HepG2 (cell line): ENCODE measurements around the gene RPL35. TPM values are rescaled to one million over a fixed set of nuclear protein-coding genes. Genes with fewer than 3 reads are reported as not detected.
A peak's percentile ranks its signal among the peaks of the same experiment; 100 is the strongest.

Experiments used
- ATAC-seq: fragments of 200-7000 bp; cut with Tn5 transposase; 3 replicates; pipeline ENCODE4 v1.9.1; 2020; ENCODE audit warnings: mild to moderate bottlenecking, moderate library complexity
- BruUV-seq: library from RNA; stranded (reverse); fragments of 400-500 nt; replicated peaks from 2 replicates; lab custom pipeline; 2021; lab: Mats Ljungman, UMichigan
- CTCF ChIA-PET: fragments of 300-600 bp; formaldehyde crosslinking; extraction: SDS; loops from one replicate; lab custom pipeline; 2021; ENCODE audit warnings: low total read pairs, inconsistent platforms, low intra/inter-chr PET ratio; lab: Yijun Ruan, JAX
- POLR2A ChIA-PET: fragments of 350-600 bp; sonication (Branson Sonifier 250); formaldehyde crosslinking; loops from one replicate; lab custom pipeline; 2020; ENCODE audit warnings: antibody characterized with exemption, inconsistent platforms; lab: Yijun Ruan, JAX
- DNase-seq: peaks from one replicate; pipeline ENCODE4 v3.0.0-alpha.2; 2015; ENCODE audit warnings: low spot score
- FAIRE-seq: peaks from 3 replicates; lab custom pipeline; 2011; peaks lifted over from hg19 to GRCh38; lab: Jason Lieb, UNC
- H2AFZ ChIP-seq: one replicate; pipeline ENCODE4 v1.6.1; 2011; ENCODE audit warnings: low read length, inconsistent platforms
- H3K27ac ChIP-seq: fragments of 300-600 bp; 3 replicates; pipeline ENCODE4 v1.8.0; 2011; ENCODE audit warnings: mixed run types, mild to moderate bottlenecking, mixed read lengths, low read length, inconsistent platforms; ENCODE audit not compliant: insufficient read depth; ENCODE audit errors: extremely low read length
- H3K27me3 ChIP-seq, 2 experiments: fragments of 200-600 bp in 1 of 2; 2 replicates in 1 of 2; 3 replicates in 1 of 2; pipeline versions ENCODE4 v1.6.0 to v1.8.0; 2011; ENCODE audit warnings: low read length in 2 of 2, mild to moderate bottlenecking in 2 of 2, moderate library complexity in 2 of 2, inconsistent platforms in 1 of 2; ENCODE audit not compliant: insufficient read depth in 2 of 2, control insufficient read depth in 1 of 2
- H3K36me3 ChIP-seq, 2 experiments: fragments of 200-600 bp in 1 of 2; replicated peaks in 1 of 2; 2 replicates in 1 of 2; 3 replicates in 1 of 2; pipeline versions ENCODE4 v1.5.1 to v1.8.0; 2011; ENCODE audit warnings: low read length in 2 of 2, inconsistent platforms in 1 of 2; ENCODE audit not compliant: insufficient read depth in 2 of 2, control insufficient read depth in 1 of 2
- H3K4me1 ChIP-seq: 2 replicates; pipeline ENCODE4 v1.5.1; 2012; ENCODE audit warnings: low read length, inconsistent platforms; ENCODE audit not compliant: insufficient read depth
- H3K4me2 ChIP-seq: 2 replicates; pipeline ENCODE4 v1.6.0; 2011; ENCODE audit warnings: low read depth, low read length, inconsistent platforms
- H3K4me3 ChIP-seq, 3 experiments: fragments of 200-600 bp in 1 of 3; sonication (generic), shearing (Covaris generic) in 1 of 3; replicated peaks in 1 of 3; 2 replicates each; pipeline ENCODE4 v1.5.1; 2011 to 2016; ENCODE audit warnings: low read length in 3 of 3, inconsistent platforms in 2 of 3, low read depth in 2 of 3, mild to moderate bottlenecking in 2 of 3, control low read depth in 1 of 3, mixed read lengths in 1 of 3; ENCODE audit not compliant: insufficient read depth in 1 of 3
- H3K79me2 ChIP-seq: one replicate; pipeline ENCODE4 v1.6.1; 2011; ENCODE audit warnings: low read length, inconsistent platforms; ENCODE audit not compliant: insufficient read depth
- H3K9ac ChIP-seq: 2 replicates; pipeline ENCODE4 v1.6.0; 2011; ENCODE audit warnings: mild to moderate bottlenecking, low read depth, low read length, inconsistent platforms; ENCODE audit not compliant: insufficient read depth
- H3K9me3 ChIP-seq: 2 replicates; pipeline ENCODE4 v1.5.1; 2012; ENCODE audit warnings: mild to moderate bottlenecking, low read length
- H4K20me1 ChIP-seq: 2 replicates; pipeline ENCODE4 v1.6.0; 2011; ENCODE audit warnings: inconsistent platforms, mild to moderate bottlenecking, low read length, moderate library complexity; ENCODE audit not compliant: insufficient read depth
- ATF3 ChIP-seq: sonication (generic); formaldehyde crosslinking; IDR thresholded peaks from 2 replicates; pipeline ENCODE4 v1.4.0; 2020; ENCODE audit warnings: missing genetic modification reagents
- CREB1 ChIP-seq, 2 experiments: fragments of 450-650 bp in 1 of 2; IDR thresholded peaks; 2 replicates each; pipeline ENCODE4 v1.6.1; 2016 to 2017; ENCODE audit warnings: control low read depth in 1 of 2, mild to moderate bottlenecking in 1 of 2, missing compliant biosample characterization in 1 of 2, missing genetic modification characterization in 1 of 2
- FOSL2 ChIP-seq: sonication (generic); formaldehyde crosslinking; IDR thresholded peaks from 2 replicates; pipeline ENCODE4 v1.4.0; 2020; ENCODE audit warnings: missing genetic modification reagents
- RAD51 ChIP-seq: fragments of 450-650 bp; IDR thresholded peaks from 2 replicates; pipeline ENCODE4 v1.6.1; 2016; ENCODE audit warnings: borderline replicate concordance
- THRA ChIP-seq: sonication (generic); formaldehyde crosslinking; IDR thresholded peaks from 2 replicates; pipeline ENCODE4 v1.4.0; 2020; ENCODE audit warnings: missing genetic modification reagents, borderline replicate concordance
- ZMYM4 ChIP-seq: sonication (generic); formaldehyde crosslinking; IDR thresholded peaks from 2 replicates; pipeline ENCODE4 v1.8.1; 2023; ENCODE audit warnings: mild to moderate bottlenecking, missing genetic modification reagents
- WGBS: methylation state at CpG from one replicate; pipeline ENCODE4 v1.1.6; 2017; ENCODE audit warnings: low lambda C conversion rate; 5-methylcytosine and 5-hydroxymethylcytosine counted together
- in situ Hi-C: cut with HindIII; loops from 2 replicates; pipeline ENCODE4 v1.10.0; 2017; ENCODE audit warnings: low pct_unique_long_range_greater_than_20kb; ENCODE audit not compliant: extremely low pct_ligation_motif_present
- intact Hi-C: fragments of 100-400 bp; cut with micrococcal nuclease; formaldehyde crosslinking; loops from one replicate; pipeline ENCODE4 v1.10.0; 2022; ENCODE audit not compliant: unreplicated experiment
- polyA plus RNA-seq, 8 experiments: library from polyadenylated mRNA; depleted of rRNA in 3 of 8; stranded (reverse) in 7 of 8; unstranded in 1 of 8; fragments of >200 nt; fragmentation: Illumina TruSeq in 4 of 8; extraction: Trizol in 4 of 8; gene quantifications; 2 replicates each; pipeline versions ENCODE4 v1.2.1 to v1.2.3, GENCODE V29; 2011 to 2016; ENCODE audit warnings: low read depth in 4 of 8, missing spikeins in 1 of 8, mixed read lengths in 1 of 8; ENCODE audit not compliant: insufficient read depth in 1 of 8
- total RNA-seq, 5 experiments: library from RNA; depleted of rRNA; stranded (reverse); fragments of >200 nt; fragmentation: Illumina TruSeq; extraction: Trizol; gene quantifications; 2 replicates each; pipeline ENCODE4 v1.2.3, GENCODE V29; 2016; ENCODE audit warnings: low read depth in 1 of 5

RPL35 gene
- total and polyA plus RNA-seq, 2 of the 13 experiments (the other 11 are each of a cell fraction or from before 2014, with no cell fraction given), result 2,153 to 2,935 TPM

GRCh38 chr9:124813041-124813440 lies 48.7 kb downstream of the RPL35 start (continued):
- no peak for TF ChIP-seq RAD51

GRCh38 chr9:124812441-124812876 lies 49.3 kb downstream of the RPL35 start:
- intact Hi-C loops, result loop anchor here (2.0 kb wide), 1 partner anchor 16 kb away; no protein-coding TSS in a partner anchor
- peaks cover 49% of the 10 kb centered on the region for H3K4me1 ChIP-seq
- H2AFZ ChIP-seq, result no peak overlapping the region
- H3K4me2 ChIP-seq, result peak overlapping the region; percentile 7; the same call in 1 of the 2 replicates
- ChIA-PET CTCF (no interaction called here), POLR2A (interaction anchor here (0.7 kb wide), 1 partner anchor 22 kb away, joined by 3 read pairs; no protein-coding TSS in a partner anchor)
- 29% methylated on average over 6 of the region's 6 CpGs for WGBS
- DNase-seq (peak; percentile 56), FAIRE-seq (no peak), ATAC-seq (no peak)
- no peaks in the 10 kb centered on the region for H3K79me2 ChIP-seq
- H4K20me1 ChIP-seq, result no peaks in the 10 kb centered on the region
- in situ Hi-C loops, result no loop called here
- no peaks in the 10 kb centered on the region for H3K9me3 ChIP-seq
- H3K27ac ChIP-seq, result no peak overlapping the region
- H3K36me3 ChIP-seq, result no peaks in the 10 kb centered on the region
- H3K9ac ChIP-seq, result no peak overlapping the region
- BruUV-seq, result no TSS peak
- TF ChIP-seq THRA (CRISPR knock-in tag), result no peak
- peak; percentile 69 for TF ChIP-seq FOSL2
- 0 out of 2 replicates have a peak, but pooled peaks have one; percentile 8 for TF ChIP-seq CREB1 (IDR thresholded peaks at IDR 0.05)
- TF ChIP-seq CREB1 (CRISPR knock-in tag; IDR thresholded peaks at IDR 0.05), result no peak
- TF ChIP-seq ZMYM4 (CRISPR knock-in tag), result no peak
- 0 out of 2 replicates have a peak, but pooled peaks have one; percentile 34 for TF ChIP-seq ATF3 (CRISPR knock-in tag)
- H3K27me3 ChIP-seq, result no peaks in the 10 kb centered on the region
- H3K4me3 ChIP-seq, result no peak overlapping the region
